GM18951 (cell line): ENCODE results near the gene LIPK.
"Not testable (repeated sequence)": the region's sequence is repeated elsewhere in the genome, so short reads cannot be mapped to it uniquely, and the experiment has no call there.

Experiments
- POLR2A ChIP-seq: IDR thresholded peaks from 4 replicates; pipeline ENCODE4 v1.6.1; 2011; ENCODE audit warnings: mild to moderate bottlenecking; ENCODE audit not compliant: insufficient read length, insufficient read depth; ENCODE audit errors: extremely low read depth
- in situ Hi-C: fragments of 300-500 bp; cut with MboI; formaldehyde crosslinking; loops from one replicate; pipeline ENCODE4 v1.12.0; 2022; ENCODE audit warnings: low sequenced_read_pairs, mixed read lengths, inconsistent platforms; ENCODE audit not compliant: unreplicated experiment

Gene LIPK

GRCh38 chr10:88705958-88706357, at the start of gene LIPK:
Gene LIPK (plus strand): TSS chr10:88706249. CDS start chr10:88724544, 18,295 bp downstream.
- TF ChIP-seq POLR2A: no peak
- in situ Hi-C loops: no loop called here

DNA sequence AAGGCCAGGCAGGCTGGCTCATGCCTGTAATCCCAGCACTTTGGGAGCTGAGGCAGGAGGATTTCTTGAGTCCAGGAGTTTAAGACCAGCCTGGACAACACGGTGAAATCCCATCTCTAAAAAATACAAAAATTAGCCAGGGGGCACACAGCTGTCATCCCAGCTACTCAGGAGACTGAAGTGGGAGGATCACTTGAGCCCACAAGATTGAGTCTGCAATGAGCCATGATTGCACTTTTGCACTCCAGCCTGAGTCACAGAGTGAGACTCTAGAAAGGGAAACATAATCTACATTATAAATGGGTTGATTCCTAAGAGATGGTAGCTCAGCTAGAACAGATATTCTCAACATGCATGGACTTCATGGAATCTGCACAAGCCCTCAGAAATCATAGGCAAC, 48.1 kb upstream of the LIPK start:
- in situ Hi-C loops: no loop called here

GRCh38 chr10:88659725-88660597, 46.1 kb upstream of the LIPK start:
- TF ChIP-seq POLR2A: no peak
- in situ Hi-C loops: no loop called here

More for the DNA sequence above, 48.1 kb upstream of the LIPK start:
- TF ChIP-seq POLR2A: no peak

DNA sequence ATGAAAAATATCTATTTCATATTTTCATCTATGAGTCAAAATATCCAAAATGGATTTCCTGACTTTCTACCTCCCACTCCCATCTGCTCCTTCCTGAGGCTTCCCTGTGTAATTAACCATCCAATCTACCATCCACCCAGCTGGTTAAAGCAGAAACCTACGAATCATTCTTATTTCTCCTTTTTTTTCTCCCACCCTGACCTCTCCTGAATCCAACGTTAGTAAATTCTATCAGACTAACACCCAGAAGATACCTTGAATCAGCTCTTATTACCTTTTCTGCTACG, 45.5 kb upstream of the LIPK start:
- no peak for TF ChIP-seq POLR2A

DNA sequence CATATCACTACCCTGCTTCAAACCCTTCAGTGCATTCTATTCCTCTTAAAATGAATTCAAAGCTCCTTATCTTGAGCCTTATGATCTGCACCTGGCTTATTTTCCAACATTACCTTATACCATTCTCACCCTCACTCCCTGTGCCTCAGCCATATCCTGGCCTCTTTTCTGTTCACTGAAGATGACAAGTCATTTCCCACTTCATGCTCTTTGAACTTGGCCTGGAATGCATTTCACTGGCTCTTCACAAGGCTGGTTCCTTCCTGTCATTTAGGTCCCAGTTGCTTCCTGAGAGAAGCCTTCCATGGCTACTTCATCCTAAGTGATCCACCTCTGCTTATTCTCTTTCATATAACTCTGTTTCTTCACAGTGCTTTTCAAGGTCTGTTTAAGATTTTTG, 45.0 kb upstream of the LIPK start:
- in situ Hi-C loops: no loop called here
- TF ChIP-seq POLR2A: no peak

More for the DNA sequence above, 45.5 kb upstream of the LIPK start:
- in situ Hi-C loops: no loop called here

GRCh38 chr10:88661577-88661976, 44.5 kb upstream of the LIPK start:
- in situ Hi-C loops: no loop called here
- no peak for TF ChIP-seq POLR2A

DNA sequence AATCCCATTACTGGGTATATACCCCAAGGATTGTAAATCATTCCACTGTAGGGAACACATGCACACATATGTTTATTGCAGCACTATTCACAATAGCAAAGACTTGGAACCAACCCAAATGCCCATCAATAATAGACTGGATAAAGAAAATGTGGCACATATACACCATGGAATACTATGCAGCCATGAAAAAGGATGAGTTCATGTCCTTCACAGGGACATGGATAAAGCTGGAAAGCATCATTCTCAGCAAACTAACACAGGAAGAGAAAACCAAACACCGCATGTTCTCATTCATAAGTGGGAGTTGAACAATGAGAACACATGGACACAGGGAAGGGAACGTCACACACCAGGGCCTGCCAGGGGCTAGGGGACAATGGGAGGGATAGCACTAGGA, 42.9 kb upstream of the LIPK start:
- in situ Hi-C loops: not testable (repeated sequence)

DNA sequence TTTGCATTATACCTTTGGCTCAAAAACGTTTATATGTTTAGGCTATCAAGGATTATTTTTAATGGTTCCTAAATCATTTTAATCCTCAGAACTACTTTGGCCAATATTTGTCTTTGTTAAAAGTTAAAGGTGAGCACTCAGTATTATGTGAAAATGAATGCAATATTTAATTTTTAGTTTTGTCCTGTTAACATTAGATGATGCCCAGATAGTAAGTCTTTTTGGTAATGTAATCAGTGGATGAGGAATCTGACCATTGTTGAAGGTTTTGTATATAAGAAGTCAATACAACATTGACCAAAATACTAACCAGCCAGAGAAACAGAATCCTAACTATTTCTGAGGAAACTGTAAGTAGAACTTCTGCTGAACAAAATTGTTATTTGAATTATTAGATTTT, 41.9 kb upstream of the LIPK start, which contains the start of gene LIPF:
Gene LIPF, plus strand, starts transcription at position 301 of the 400 bp plus-strand sequence. CDS start 2,856 bp downstream, outside the sequence.
- TF ChIP-seq POLR2A: no peak
- in situ Hi-C loops: no loop called here

DNA sequence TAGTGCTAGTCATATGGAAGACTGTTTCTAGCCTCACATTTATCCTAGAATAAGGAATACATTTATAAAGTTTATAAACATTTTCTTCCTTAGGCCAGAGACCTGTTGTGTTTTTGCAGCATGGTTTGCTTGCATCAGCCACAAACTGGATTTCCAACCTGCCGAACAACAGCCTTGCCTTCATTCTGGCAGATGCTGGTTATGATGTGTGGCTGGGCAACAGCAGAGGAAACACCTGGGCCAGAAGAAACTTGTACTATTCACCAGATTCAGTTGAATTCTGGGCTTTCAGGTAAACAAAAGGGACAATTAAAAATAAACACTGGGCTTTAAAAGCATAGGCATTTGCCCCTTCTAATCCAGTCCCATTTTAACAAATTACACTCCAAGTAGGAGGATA, 37.6 kb upstream of the LIPK start:
- in situ Hi-C loops: no loop called here
- no peak for TF ChIP-seq POLR2A

DNA sequence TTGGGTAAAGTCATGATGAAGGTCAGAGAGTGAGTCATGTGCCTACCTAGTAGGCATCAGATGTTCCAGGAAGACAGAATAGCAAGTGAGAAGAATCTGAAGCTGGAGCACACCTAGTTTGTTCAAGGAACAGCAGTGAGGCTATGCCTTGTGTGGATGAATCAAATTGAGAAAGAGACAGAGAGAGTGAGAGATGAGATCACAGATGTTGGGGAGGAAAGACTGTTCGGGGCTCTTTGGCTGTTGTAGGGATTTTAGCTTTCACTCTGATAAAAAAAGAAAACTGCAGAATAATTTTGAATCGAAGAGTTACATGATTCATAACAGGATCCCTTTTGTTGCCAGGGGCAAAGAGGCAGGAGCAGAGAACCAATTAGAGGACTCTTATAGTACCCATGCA, 35.6 kb upstream of the LIPK start:
- TF ChIP-seq POLR2A: no peak
- in situ Hi-C loops: no loop called here

GRCh38 chr10:88672041-88672440, 34.0 kb upstream of the LIPK start:
- in situ Hi-C loops: no loop called here
- no peak for TF ChIP-seq POLR2A

DNA sequence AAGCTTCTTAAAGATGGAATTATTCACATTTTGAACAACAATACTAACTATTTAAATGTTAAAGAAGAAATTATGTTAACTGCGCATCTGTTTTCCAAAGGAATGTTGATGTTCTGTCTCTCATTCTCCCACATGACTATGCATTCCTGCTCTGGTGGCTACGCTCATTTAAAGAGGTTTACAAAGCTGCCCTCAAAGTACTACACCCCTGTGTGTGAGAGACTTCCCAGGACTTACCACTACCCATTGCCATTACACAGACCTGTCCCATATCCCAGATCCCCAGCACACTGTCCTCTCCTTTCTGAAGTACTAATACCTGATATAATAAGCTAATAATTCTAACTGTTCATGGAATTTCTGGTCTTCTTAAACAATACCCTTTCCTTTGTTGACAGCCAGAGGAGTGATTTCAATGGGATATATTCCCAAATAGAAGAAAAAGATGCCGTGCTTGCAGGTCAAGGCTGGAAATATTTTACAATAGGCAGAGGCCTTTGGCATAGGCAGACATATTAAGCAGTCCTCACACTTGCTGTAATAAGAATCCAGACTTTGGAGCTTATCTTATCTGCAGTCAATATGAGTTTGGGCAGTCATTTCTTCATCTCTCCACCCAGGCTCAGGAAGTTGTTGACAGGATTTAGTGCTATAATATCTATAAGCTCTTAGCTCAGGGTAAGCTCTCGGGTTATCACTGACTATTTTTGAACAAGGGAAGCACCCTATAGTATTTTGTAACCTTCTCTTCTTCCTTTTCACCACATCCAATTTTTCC, 29.6 kb upstream of the LIPK start:
- in situ Hi-C loops: no loop called here
- no peak for TF ChIP-seq POLR2A

- TF ChIP-seq POLR2A: no peak
- in situ Hi-C loops: no loop called here
Observed at GRCh38 chr10:88680958-88681357, 25.1 kb upstream of the LIPK start.

DNA sequence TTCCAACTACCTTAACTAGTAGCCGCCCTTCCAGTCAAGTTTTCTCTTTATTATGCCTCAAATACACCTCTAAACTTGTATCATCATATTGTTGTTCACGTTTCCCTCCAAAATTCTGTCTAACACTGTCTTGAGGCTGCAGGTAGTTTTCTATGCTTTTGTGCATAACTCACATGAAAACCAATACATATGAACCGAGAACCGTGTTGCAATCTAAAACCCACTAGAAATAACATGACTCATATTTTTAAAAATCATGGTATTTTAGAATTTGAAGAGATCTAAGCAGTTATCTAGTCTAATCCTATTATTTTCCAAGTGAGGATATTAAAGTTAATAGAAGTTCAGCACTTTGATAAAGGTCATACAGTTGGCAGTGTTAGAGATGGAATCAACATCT, 23.6 kb upstream of the LIPK start:
- in situ Hi-C loops: no loop called here
- no peak for TF ChIP-seq POLR2A
